Neural cell (in vitro differentiated cells): ENCODE results near the gene C2CD2L. TPM values are rescaled to one million over a fixed set of nuclear protein-coding genes. Genes with fewer than 3 reads are reported as not detected.

Experiments used
- H2AFZ ChIP-seq: fragments of 200-600, 300-800 bp; sonication (generic), shearing (Covaris generic); 2 replicates; pipeline ENCODE4 v1.6.0; 2014; ENCODE audit warnings: low read depth, mild to moderate bottlenecking, antibody characterized with exemption, low read length, moderate library complexity
- H3F3A ChIP-seq: fragments of 200-600 bp; shearing (Covaris generic); 2 replicates; pipeline ENCODE4 v1.6.1; 2016; ENCODE audit warnings: mild to moderate bottlenecking, moderate library complexity, mixed read lengths, antibody characterized with exemption, low read length; ENCODE audit not compliant: insufficient read depth, poor library complexity, severe bottlenecking
- H3K27ac ChIP-seq: fragments of 200-600, 300-800 bp; sonication (generic), shearing (Covaris generic); 2 replicates; pipeline ENCODE4 v1.5.1; 2014; ENCODE audit warnings: mild to moderate bottlenecking, low read length, moderate library complexity
- H3K27me3 ChIP-seq: fragments of 300-800, 200-600 bp; sonication (generic), shearing (Covaris generic); 2 replicates; pipeline ENCODE4 v1.6.0; 2014; ENCODE audit warnings: mild to moderate bottlenecking, low read depth, low read length, moderate library complexity; ENCODE audit not compliant: insufficient read depth
- H3K36me3 ChIP-seq: fragments of 300-800, 200-600 bp; sonication (generic), shearing (Covaris generic); 2 replicates; pipeline ENCODE4 v1.5.1; 2014; ENCODE audit warnings: mild to moderate bottlenecking, antibody characterized with exemption, low read length, moderate library complexity; ENCODE audit not compliant: insufficient read depth
- H3K4me2 ChIP-seq: fragments of 300-800, 200-600 bp; sonication (generic), shearing (Covaris generic); 2 replicates; pipeline ENCODE4 v1.6.0; 2014; ENCODE audit warnings: mild to moderate bottlenecking, low read length
- H3K4me3 ChIP-seq: fragments of 300-800, 200-600 bp; sonication (generic), shearing (Covaris generic); 2 replicates; pipeline ENCODE4 v1.5.1; 2014; ENCODE audit warnings: mild to moderate bottlenecking, low read length, moderate library complexity
- H3K79me2 ChIP-seq: fragments of 200-600 bp; shearing (Covaris generic); replicated peaks from 2 replicates; pipeline ENCODE4 v1.6.0; 2014; ENCODE audit warnings: mild to moderate bottlenecking, low read length, moderate library complexity; ENCODE audit not compliant: insufficient read depth
- H3K9ac ChIP-seq: fragments of 300-800, 200-600 bp; sonication (generic), shearing (Covaris generic); 2 replicates; pipeline ENCODE4 v1.6.1; 2016; ENCODE audit warnings: mild to moderate bottlenecking, low read length, mixed read lengths
- H3K9me2 ChIP-seq: fragments of 200-600 bp; shearing (Covaris generic); 2 replicates; pipeline ENCODE4 v1.6.1; 2016; ENCODE audit warnings: mild to moderate bottlenecking, low read length, mixed read lengths; ENCODE audit not compliant: insufficient read depth
- H3K9me3 ChIP-seq: fragments of 200-600, 300-800 bp; sonication (generic), shearing (Covaris generic); 2 replicates; pipeline ENCODE4 v1.6.1; 2016; ENCODE audit warnings: mild to moderate bottlenecking, mixed run types, low read length, moderate library complexity, mixed read lengths
- H4K20me1 ChIP-seq: fragments of 200-600 bp; shearing (Covaris generic); 2 replicates; pipeline ENCODE4 v1.6.1; 2016; ENCODE audit warnings: mild to moderate bottlenecking, mixed run types; ENCODE audit not compliant: insufficient read depth
- EP300 ChIP-seq: fragments of 450-650 bp; conservative IDR thresholded peaks from 2 replicates; pipeline ENCODE4 v1.6.1; 2014; ENCODE audit warnings: antibody characterized with exemption, mild to moderate bottlenecking, moderate library complexity; ENCODE audit not compliant: poor library complexity, severe bottlenecking
- EZH2 ChIP-seq: fragments of 200-600, 300-800 bp; shearing (Covaris generic), sonication (generic); IDR thresholded peaks from 2 replicates; pipeline ENCODE4 v1.6.1; 2014; ENCODE audit warnings: antibody characterized with exemption, low read length, borderline replicate concordance, mild to moderate bottlenecking; ENCODE audit not compliant: insufficient read depth, poor library complexity, severe bottlenecking
- MXI1 ChIP-seq: fragments of 450-650 bp; conservative IDR thresholded peaks from 2 replicates; pipeline ENCODE4 v1.6.1; 2014; ENCODE audit warnings: antibody characterized with exemption, mild to moderate bottlenecking; ENCODE audit not compliant: poor library complexity, severe bottlenecking
- POLR2AphosphoS5 ChIP-seq: IDR thresholded peaks from 2 replicates; pipeline ENCODE4 v1.6.1; 2012
- RAD21 ChIP-seq: fragments of 450-650 bp; conservative IDR thresholded peaks from 2 replicates; pipeline ENCODE4 v1.6.1; 2014; ENCODE audit warnings: antibody characterized with exemption, mild to moderate bottlenecking, moderate library complexity
- SMC3 ChIP-seq: fragments of 450-650 bp; conservative IDR thresholded peaks from 2 replicates; pipeline ENCODE4 v1.6.1; 2014; ENCODE audit warnings: antibody characterized with exemption, mild to moderate bottlenecking, moderate library complexity; ENCODE audit not compliant: poor library complexity
- TAF1 ChIP-seq: IDR thresholded peaks from 2 replicates; pipeline ENCODE4 v1.6.1; 2012; ENCODE audit warnings: low read depth
- polyA plus RNA-seq: library from polyadenylated mRNA; depleted of rRNA; stranded (reverse); fragments of >200 nt; gene quantifications from 2 replicates; pipeline ENCODE4 v1.2.3, GENCODE V29; 2014
- TF ChIP-seq, protein P1 (sequence below): IDR thresholded peaks from 2 replicates; pipeline ENCODE4 v1.6.1; 2012; ENCODE audit warnings: borderline replicate concordance
- TF ChIP-seq, protein P2 (sequence below): fragments of 450-650 bp; IDR thresholded peaks from 2 replicates; pipeline ENCODE4 v1.5.1; 2014; ENCODE audit warnings: antibody characterized with exemption, mild to moderate bottlenecking, moderate library complexity; ENCODE audit not compliant: poor library complexity, severe bottlenecking

C2CD2L gene
- polyA plus RNA-seq, 1 donor from 2014 or later: 13.6 TPM

DNA sequence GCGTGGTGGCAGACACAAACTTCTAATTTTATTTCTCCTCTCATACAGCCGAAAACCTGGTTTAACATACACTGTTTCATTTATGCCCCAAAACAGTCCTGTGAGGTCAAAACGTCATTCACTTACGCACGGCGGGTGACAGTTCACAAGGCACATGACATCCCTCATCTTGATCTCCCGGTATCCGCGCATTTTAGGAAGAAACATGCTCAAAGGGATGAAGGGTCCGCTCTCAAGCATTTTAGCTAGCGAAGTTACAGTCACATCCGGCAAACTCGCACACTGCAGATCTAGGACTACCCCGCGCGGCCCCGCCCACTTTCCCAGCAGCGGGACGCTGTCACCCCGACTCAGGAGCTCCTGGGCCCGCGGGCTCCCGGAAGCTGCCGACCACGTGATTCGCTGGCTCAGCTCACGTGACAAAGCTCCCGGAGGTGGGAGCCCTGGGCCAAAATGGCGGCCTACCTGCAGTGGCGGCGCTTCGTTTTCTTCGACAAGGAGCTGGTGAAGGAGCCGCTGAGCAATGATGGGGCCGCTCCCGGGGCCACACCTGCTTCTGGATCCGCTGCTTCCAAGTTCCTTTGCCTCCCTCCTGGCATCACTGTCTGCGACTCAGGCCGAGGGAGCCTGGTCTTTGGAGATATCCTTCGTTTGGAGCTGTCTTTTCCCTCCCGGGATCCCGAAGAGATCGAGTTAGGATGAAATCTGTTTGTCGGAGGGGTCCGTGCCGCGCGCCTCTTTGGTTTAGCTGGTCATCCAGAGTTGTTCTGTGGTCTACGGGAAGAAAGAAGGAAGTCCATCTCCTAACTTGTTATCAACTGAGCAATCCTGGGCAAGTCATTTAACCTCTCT, 39.5 kb upstream of the C2CD2L start, which contains the start of gene VPS11:
VPS11 (plus strand) TSS at position 448 of the 852 bp plus-strand sequence; CDS start at position 454, 6 bp downstream.
- H3K36me3 ChIP-seq: no peaks in the 10 kb centered on the region
- H3K9me3 ChIP-seq: no peaks in the 10 kb centered on the region
- peak within 1 kb of the TSS; percentile 87 for H3K9ac ChIP-seq
- H3K9me2 ChIP-seq: no peaks in the 10 kb centered on the region
- H3K4me3 ChIP-seq: peak within 1 kb of the TSS; percentile 86
- TF ChIP-seq, protein P1, sequence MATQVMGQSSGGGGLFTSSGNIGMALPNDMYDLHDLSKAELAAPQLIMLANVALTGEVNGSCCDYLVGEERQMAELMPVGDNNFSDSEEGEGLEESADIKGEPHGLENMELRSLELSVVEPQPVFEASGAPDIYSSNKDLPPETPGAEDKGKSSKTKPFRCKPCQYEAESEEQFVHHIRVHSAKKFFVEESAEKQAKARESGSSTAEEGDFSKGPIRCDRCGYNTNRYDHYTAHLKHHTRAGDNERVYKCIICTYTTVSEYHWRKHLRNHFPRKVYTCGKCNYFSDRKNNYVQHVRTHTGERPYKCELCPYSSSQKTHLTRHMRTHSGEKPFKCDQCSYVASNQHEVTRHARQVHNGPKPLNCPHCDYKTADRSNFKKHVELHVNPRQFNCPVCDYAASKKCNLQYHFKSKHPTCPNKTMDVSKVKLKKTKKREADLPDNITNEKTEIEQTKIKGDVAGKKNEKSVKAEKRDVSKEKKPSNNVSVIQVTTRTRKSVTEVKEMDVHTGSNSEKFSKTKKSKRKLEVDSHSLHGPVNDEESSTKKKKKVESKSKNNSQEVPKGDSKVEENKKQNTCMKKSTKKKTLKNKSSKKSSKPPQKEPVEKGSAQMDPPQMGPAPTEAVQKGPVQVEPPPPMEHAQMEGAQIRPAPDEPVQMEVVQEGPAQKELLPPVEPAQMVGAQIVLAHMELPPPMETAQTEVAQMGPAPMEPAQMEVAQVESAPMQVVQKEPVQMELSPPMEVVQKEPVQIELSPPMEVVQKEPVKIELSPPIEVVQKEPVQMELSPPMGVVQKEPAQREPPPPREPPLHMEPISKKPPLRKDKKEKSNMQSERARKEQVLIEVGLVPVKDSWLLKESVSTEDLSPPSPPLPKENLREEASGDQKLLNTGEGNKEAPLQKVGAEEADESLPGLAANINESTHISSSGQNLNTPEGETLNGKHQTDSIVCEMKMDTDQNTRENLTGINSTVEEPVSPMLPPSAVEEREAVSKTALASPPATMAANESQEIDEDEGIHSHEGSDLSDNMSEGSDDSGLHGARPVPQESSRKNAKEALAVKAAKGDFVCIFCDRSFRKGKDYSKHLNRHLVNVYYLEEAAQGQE: peak; percentile 85
- TF ChIP-seq TAF1: peak; percentile 88
- TF ChIP-seq, protein P2, sequence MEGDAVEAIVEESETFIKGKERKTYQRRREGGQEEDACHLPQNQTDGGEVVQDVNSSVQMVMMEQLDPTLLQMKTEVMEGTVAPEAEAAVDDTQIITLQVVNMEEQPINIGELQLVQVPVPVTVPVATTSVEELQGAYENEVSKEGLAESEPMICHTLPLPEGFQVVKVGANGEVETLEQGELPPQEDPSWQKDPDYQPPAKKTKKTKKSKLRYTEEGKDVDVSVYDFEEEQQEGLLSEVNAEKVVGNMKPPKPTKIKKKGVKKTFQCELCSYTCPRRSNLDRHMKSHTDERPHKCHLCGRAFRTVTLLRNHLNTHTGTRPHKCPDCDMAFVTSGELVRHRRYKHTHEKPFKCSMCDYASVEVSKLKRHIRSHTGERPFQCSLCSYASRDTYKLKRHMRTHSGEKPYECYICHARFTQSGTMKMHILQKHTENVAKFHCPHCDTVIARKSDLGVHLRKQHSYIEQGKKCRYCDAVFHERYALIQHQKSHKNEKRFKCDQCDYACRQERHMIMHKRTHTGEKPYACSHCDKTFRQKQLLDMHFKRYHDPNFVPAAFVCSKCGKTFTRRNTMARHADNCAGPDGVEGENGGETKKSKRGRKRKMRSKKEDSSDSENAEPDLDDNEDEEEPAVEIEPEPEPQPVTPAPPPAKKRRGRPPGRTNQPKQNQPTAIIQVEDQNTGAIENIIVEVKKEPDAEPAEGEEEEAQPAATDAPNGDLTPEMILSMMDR: no peak
- TF ChIP-seq SMC3: peak; percentile 47
- TF ChIP-seq RAD21: peak; percentile 45
- TF ChIP-seq EP300: peak; percentile 75
- TF ChIP-seq POLR2AphosphoS5: peak; percentile 89
- TF ChIP-seq MXI1: peak; percentile 95
- TF ChIP-seq EZH2: no peak
- H3F3A ChIP-seq: no peaks in the 10 kb centered on the region
- no peaks in the 10 kb centered on the region for H4K20me1 ChIP-seq
- H3K27me3 ChIP-seq: no peaks in the 10 kb centered on the region
- H3K27ac ChIP-seq: peak within 1 kb of the TSS; percentile 76
- H3K4me2 ChIP-seq: peak within 1 kb of the TSS; percentile 41
- peaks cover 20% of the 10 kb centered on the region for H3K79me2 ChIP-seq
- peak within 1 kb of the TSS; percentile 74 for H2AFZ ChIP-seq

DNA sequence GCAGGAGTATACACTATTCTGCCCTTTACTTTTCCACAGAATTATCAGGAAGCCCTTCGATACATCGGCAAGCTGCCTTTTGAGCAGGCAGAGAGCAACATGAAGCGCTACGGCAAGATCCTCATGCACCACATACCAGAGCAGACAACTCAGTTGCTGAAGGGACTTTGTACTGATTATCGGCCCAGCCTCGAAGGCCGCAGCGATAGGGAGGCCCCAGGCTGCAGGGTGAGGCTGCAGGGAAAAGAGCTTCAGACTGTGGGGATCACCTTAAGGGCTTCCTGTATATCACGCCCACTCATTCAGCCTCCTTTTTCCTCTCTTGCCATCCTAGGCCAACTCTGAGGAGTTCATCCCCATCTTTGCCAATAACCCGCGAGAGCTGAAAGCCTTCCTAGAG, 29.3 kb upstream of the C2CD2L start:
- no peak overlapping the region for H2AFZ ChIP-seq
- H3K4me2 ChIP-seq: no peak overlapping the region
- no peaks in the 10 kb centered on the region for H3K9me3 ChIP-seq
- H3K27ac ChIP-seq: no peak overlapping the region
- no peaks in the 10 kb centered on the region for H3F3A ChIP-seq
- no peaks in the 10 kb centered on the region for H3K27me3 ChIP-seq
- no peaks in the 10 kb centered on the region for H3K36me3 ChIP-seq
- TF ChIP-seq, protein P1: no peak
- TF ChIP-seq EP300 (no peak), SMC3 (no peak), RAD21 (no peak), POLR2AphosphoS5 (no peak), MXI1 (no peak), TAF1 (no peak), EZH2 (no peak)
- TF ChIP-seq, protein P2: no peak
- H4K20me1 ChIP-seq: no peaks in the 10 kb centered on the region
- no peak overlapping the region for H3K4me3 ChIP-seq
- H3K9me2 ChIP-seq: no peaks in the 10 kb centered on the region
- no peak overlapping the region for H3K9ac ChIP-seq
- H3K79me2 ChIP-seq: no peaks in the 10 kb centered on the region
